Aorta (tissue), 5 donors: ENCODE results near the gene UCN3. TPM values are rescaled to one million over a fixed set of nuclear protein-coding genes. Genes with fewer than 3 reads are reported as not detected.

Experiments used
- ATAC-seq: fragments of 200-7000 bp; cut with Tn5 transposase; one replicate; pipeline ENCODE4 v1.9.1; 2022; ENCODE audit warnings: moderate library complexity; ENCODE audit not compliant: low FRiP score
- DNase-seq, 2 donors: peaks; one replicate each; pipeline ENCODE4 v3.0.0-alpha.2; 2020
- H3K27ac ChIP-seq, 2 donors: one replicate each; pipeline ENCODE4 v1.5.1; 2013; ENCODE audit warnings: low read length in 2 of 2, mild to moderate bottlenecking in 2 of 2, moderate library complexity in 2 of 2, control low read depth in 1 of 2, inconsistent platforms in 1 of 2, low read depth in 1 of 2
- H3K27me3 ChIP-seq, 2 donors: one replicate each; pipeline ENCODE4 v1.6.1; 2013; ENCODE audit warnings: control low read depth in 1 of 2, low read length in 1 of 2, mild to moderate bottlenecking in 1 of 2, moderate library complexity in 1 of 2; ENCODE audit not compliant: insufficient read depth in 2 of 2, control insufficient read depth in 1 of 2
- H3K36me3 ChIP-seq, 2 donors: one replicate each; pipeline ENCODE4 v1.6.1; 2013; ENCODE audit warnings: control low read depth in 1 of 2, low read length in 1 of 2, mild to moderate bottlenecking in 1 of 2; ENCODE audit not compliant: insufficient read depth in 2 of 2, control insufficient read depth in 1 of 2
- H3K4me1 ChIP-seq, 2 donors: one replicate each; pipeline ENCODE4 v1.6.1; 2013; ENCODE audit warnings: low read length in 2 of 2, control low read depth in 1 of 2, mild to moderate bottlenecking in 1 of 2, moderate library complexity in 1 of 2; ENCODE audit not compliant: insufficient read depth in 2 of 2, control insufficient read depth in 1 of 2
- H3K4me3 ChIP-seq, 2 donors: one replicate each; pipeline ENCODE4 v1.5.1; 2013; ENCODE audit warnings: low read length in 2 of 2, control low read depth in 1 of 2, mild to moderate bottlenecking in 1 of 2
- H3K9me3 ChIP-seq: one replicate; pipeline ENCODE4 v1.6.1; 2013; ENCODE audit warnings: mild to moderate bottlenecking, low read length; ENCODE audit not compliant: control insufficient read depth
- WGBS, 2 donors: extraction: QIAGEN DNeasy Blood & Tissue Kit; methylation state at CpG; one replicate each; pipeline ENCODE4 v1.1.7; 2013; 5-methylcytosine and 5-hydroxymethylcytosine counted together
- intact Hi-C, 2 donors: fragments of 100-400 bp; cut with DNase I; formaldehyde crosslinking; loops; one replicate each; pipeline versions ENCODE4 v1.14.2 to v1.15.0; 2022
- polyA plus RNA-seq, 2 donors: library from polyadenylated mRNA; stranded (reverse); fragments of 200-250 nt; gene quantifications; one replicate each; pipeline ENCODE4 v1.2.3, GENCODE V29; 2013
- total RNA-seq, 2 donors: library from RNA; stranded (reverse); fragmentation: NEBNext Ultra II Directional; extraction: Animal tissue kit (Norgen Biotek cat#: 25700); gene quantifications; one replicate each; pipeline ENCODE4 v1.2.1, GENCODE V29; 2021
- donor health status: healthy with polysubstance abuse.
- donor health status: Bipolar disorder and iron deficiency.
- donor health status: DM: no; HTN: no; CAD: no.
- donor health status: DM: no; HTN: no; CAD: no.
- donor health status: DM: yes; HTN: yes; CAD: no.

UCN3 gene
- total and polyA plus RNA-seq, 4 donors: 0.75 TPM; not detected in 3

DNA sequence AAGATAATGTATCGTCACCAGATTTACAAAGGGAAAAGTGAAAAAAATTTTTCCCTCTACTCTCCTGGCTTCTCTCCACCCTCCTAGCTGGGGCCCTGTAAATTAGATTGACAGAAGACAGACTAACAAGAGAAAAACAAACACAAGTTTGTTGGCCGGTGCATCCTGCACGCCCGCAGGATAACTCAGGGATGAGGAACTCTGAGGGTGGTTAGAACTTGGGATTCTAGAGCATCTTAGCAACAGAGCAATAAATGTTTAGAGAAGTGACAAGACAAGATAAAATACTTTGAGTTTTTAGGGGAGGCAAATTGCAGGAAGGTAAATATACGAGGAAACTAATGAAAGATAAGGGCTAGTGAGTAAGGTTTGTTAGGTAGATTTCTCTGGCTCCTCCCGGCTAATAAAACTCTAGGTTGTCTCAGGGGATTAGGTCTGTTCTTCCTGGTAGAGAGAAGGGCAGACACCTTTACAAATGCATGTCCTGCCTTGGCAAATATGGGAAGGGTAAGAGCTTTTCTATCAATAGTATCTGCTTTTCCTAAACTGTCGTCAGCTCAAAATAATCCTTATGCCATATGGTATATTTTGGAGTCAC, 4.3 kb upstream of the UCN3 start:
- H3K36me3 ChIP-seq: no peaks in the 10 kb centered on the region

GRCh38 chr10:5361966-5362365, 2.8 kb upstream of the UCN3 start:
- WGBS, 2 donors: 84 to 86% methylated on average over 4 of the region's 4 CpGs
- H3K4me1 ChIP-seq: no peaks in the 10 kb centered on the region
- ATAC-seq (no peak), DNase-seq (no peak)
- no peaks in the 10 kb centered on the region for H3K9me3 ChIP-seq
- no peak overlapping the region for H3K27ac ChIP-seq
- no peak overlapping the region for H3K4me3 ChIP-seq
- H3K36me3 ChIP-seq: no peaks in the 10 kb centered on the region
- intact Hi-C loops: no loop called here
- no peaks in the 10 kb centered on the region for H3K27me3 ChIP-seq

More for the DNA sequence above, 4.3 kb upstream of the UCN3 start:
- H3K9me3 ChIP-seq: no peaks in the 10 kb centered on the region
- no peak for DNase-seq
- H3K4me1 ChIP-seq: no peaks in the 10 kb centered on the region
- ATAC-seq: no peak
- WGBS, 2 donors: 32 to 48% methylated on average over 7 of the region's 7 CpGs
- H3K4me3 ChIP-seq: no peak overlapping the region
- H3K27ac ChIP-seq: no peak overlapping the region
- intact Hi-C loops: no loop called here
- no peaks in the 10 kb centered on the region for H3K27me3 ChIP-seq

DNA sequence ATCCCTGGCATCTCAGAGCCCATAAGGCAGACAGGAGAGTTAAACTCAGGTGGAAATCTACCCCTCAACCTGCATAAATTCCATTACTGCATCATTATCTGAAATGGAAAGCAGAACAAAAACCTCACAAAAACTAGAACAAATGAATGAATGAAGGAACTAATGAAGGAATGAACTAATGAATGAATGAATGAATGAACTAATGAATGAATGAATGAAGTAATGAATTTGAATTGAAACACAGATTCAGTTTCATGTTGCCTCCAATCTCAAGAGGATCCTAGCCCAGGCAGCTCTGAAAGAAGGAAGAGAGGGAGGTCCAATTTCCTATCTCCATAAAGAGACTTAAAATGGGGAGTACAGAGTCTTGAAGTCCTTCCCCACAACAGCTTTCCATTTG, 1.9 kb upstream of the UCN3 start:
- Histone ChIP-seq H3K4me1 (no peaks in the 10 kb centered on the region), H3K27me3 (no peaks in the 10 kb centered on the region), H3K27ac (no peak overlapping the region), H3K4me3 (no peak overlapping the region), H3K36me3 (no peaks in the 10 kb centered on the region), H3K9me3 (no peaks in the 10 kb centered on the region)
- DNase-seq (no peak), ATAC-seq (no peak)
- intact Hi-C loops: no loop called here

- intact Hi-C loops: no loop called here
- Histone ChIP-seq H3K36me3 (no peaks in the 10 kb centered on the region), H3K4me3 (no peak overlapping the region), H3K9me3 (no peaks in the 10 kb centered on the region), H3K4me1 (no peaks in the 10 kb centered on the region), H3K27me3 (no peaks in the 10 kb centered on the region), H3K27ac (no peak overlapping the region)
- WGBS, 2 donors: 85 to 87% methylated on average over 11 of the region's 11 CpGs
- ATAC-seq: no peak
- DNase-seq: no peak
Observed at GRCh38 chr10:5364374-5364773, 392 bp upstream of the UCN3 start.

DNA sequence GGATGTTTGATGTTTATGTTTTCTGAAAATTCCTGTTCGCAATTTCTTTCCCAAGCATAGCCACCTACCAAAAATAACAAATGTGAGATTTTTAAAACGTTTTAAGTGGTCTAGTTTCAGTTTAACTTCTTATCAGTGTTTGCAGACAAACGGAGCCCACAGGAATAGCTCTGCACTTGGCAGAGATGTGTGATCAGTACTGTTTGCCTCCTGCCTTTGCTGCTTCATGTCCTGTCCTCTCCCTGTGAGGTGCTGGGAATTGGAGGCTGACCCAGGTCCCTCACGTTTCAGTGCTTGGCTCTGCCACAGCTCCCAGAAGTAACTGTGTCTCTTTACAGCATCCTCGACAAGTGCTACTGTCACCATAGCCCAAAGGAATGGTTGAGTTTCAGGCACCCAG, 1.2 kb downstream of the UCN3 start:
- Histone ChIP-seq H3K4me1 (no peaks in the 10 kb centered on the region), H3K9me3 (no peaks in the 10 kb centered on the region), H3K27me3 (no peaks in the 10 kb centered on the region), H3K27ac (no peak overlapping the region), H3K36me3 (no peaks in the 10 kb centered on the region), H3K4me3 (no peak overlapping the region)
- intact Hi-C loops: no loop called here
- DNase-seq: no peak
- ATAC-seq: no peak
- 16 to 20% methylated on average over 5 of the region's 5 CpGs for WGBS, 2 donors

DNA sequence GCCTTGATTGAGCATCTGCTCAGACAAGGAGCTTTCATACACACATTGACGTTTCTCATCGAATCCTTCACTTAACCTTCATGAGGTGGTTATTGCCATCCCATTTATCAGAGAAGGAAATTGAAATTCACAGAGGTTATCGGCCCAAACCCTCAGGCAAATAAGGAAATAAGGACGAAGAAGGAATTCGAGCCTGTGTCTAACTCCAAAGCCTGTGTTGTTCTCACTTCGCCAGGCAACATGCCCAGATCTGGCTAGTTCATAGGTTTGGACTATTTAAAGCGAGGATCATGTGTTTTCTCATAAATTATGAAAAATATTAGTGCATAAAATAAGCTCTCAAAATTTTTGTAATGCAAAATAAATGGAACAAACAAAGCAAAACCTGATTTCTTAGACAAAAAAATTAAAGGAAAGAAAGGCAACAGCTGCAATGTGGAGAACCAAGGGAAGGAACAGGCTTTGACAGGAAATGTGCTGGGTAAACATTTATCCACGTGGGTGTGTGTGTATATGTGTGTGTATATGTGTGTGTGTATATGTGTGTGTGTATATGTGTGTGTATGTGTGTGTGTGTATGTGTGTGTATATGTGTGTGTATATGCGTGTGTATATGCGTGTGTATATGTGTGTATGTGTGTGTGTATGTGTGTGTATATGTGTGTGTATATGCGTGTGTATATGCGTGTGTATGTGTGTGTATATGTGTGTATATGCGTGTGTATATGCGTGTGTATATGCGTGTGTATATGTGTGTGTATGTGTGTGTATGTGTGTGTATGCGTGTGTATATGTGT, 4.8 kb downstream of the UCN3 start:
- Histone ChIP-seq H3K4me3 (no peak overlapping the region), H3K9me3 (no peaks in the 10 kb centered on the region), H3K27ac (no peak overlapping the region), H3K27me3 (no peaks in the 10 kb centered on the region), H3K36me3 (no peaks in the 10 kb centered on the region), H3K4me1 (no peaks in the 10 kb centered on the region)
- intact Hi-C loops: no loop called here
- 51 to 53% methylated on average over 16 of the region's 16 CpGs for WGBS, 2 donors
- DNase-seq (no peak), ATAC-seq (no peak)

GRCh38 chr10:5370493-5371352, 6.0 kb downstream of the UCN3 start:
- ATAC-seq (no peak), DNase-seq (no peak)
- Histone ChIP-seq H3K27ac (no peak overlapping the region), H3K4me1 (no peaks in the 10 kb centered on the region), H3K9me3 (no peaks in the 10 kb centered on the region), H3K27me3 (no peaks in the 10 kb centered on the region), H3K36me3 (no peaks in the 10 kb centered on the region), H3K4me3 (no peak overlapping the region)
- 76 to 89% methylated on average over 28 of the region's 28 CpGs for WGBS, 2 donors
- intact Hi-C loops: no loop called here

GRCh38 chr10:5373307-5373706, 8.5 kb downstream of the UCN3 start:
- 86 to 89% methylated on average over 4 of the region's 4 CpGs for WGBS, 2 donors
- H3K4me1 ChIP-seq: no peaks in the 10 kb centered on the region
- no peaks in the 10 kb centered on the region for H3K27me3 ChIP-seq
- H3K27ac ChIP-seq: no peak overlapping the region
- H3K9me3 ChIP-seq: no peaks in the 10 kb centered on the region
- DNase-seq (no peak), ATAC-seq (no peak)
- intact Hi-C loops: no loop called here
- H3K36me3 ChIP-seq: no peaks in the 10 kb centered on the region
- no peak overlapping the region for H3K4me3 ChIP-seq
